Neural crest cell (in vitro differentiated cells): ENCODE results near the gene DMXL2. TPM values are rescaled to one million over a fixed set of nuclear protein-coding genes. Genes with fewer than 3 reads are reported as not detected.
A peak's percentile ranks its signal among the peaks of the same experiment; 100 is the strongest.
"Not testable (repeated sequence)": the region's sequence is repeated elsewhere in the genome, so short reads cannot be mapped to it uniquely, and the experiment has no call there.

Experiments used
- DNase-seq: peaks from one replicate; pipeline ENCODE4 v3.0.0; 2021; ENCODE audit warnings: low read depth, mixed read lengths, low spot score
- H3K27ac Mint-ChIP-seq: one replicate; pipeline ENCODE4 v1.8.0; 2021; ENCODE audit warnings: mild to moderate bottlenecking, mixed read lengths; ENCODE audit not compliant: unreplicated experiment
- H3K27me3 Mint-ChIP-seq: 2 replicates; pipeline ENCODE4 v1.8.0; 2021; ENCODE audit warnings: low read depth, mild to moderate bottlenecking, mixed read lengths
- H3K36me3 Mint-ChIP-seq: 2 replicates; pipeline ENCODE4 v1.8.0; 2021; ENCODE audit warnings: low read depth, mild to moderate bottlenecking, mixed read lengths
- H3K4me1 Mint-ChIP-seq: 2 replicates; pipeline ENCODE4 v1.8.0; 2021; ENCODE audit warnings: mixed read lengths
- H3K4me3 Mint-ChIP-seq: one replicate; pipeline ENCODE4 v1.8.0; 2021; ENCODE audit warnings: mild to moderate bottlenecking, mixed read lengths
- H3K9me3 Mint-ChIP-seq: 2 replicates; pipeline ENCODE4 v1.8.0; 2021; ENCODE audit warnings: mixed read lengths
- CTCF ChIP-seq: fragments of 200-600 bp; sonication (generic); conservative IDR thresholded peaks from 2 replicates; pipeline ENCODE4 v1.5.0; 2021; ENCODE audit warnings: antibody characterized with exemption, mild to moderate bottlenecking
- total RNA-seq: library from RNA; stranded (reverse); gene quantifications from 2 replicates; pipeline ENCODE4 v1.2.1, GENCODE V29; 2021

Gene DMXL2
- total RNA-seq, 1 donor from 2014 or later: 56.4 TPM

DNA sequence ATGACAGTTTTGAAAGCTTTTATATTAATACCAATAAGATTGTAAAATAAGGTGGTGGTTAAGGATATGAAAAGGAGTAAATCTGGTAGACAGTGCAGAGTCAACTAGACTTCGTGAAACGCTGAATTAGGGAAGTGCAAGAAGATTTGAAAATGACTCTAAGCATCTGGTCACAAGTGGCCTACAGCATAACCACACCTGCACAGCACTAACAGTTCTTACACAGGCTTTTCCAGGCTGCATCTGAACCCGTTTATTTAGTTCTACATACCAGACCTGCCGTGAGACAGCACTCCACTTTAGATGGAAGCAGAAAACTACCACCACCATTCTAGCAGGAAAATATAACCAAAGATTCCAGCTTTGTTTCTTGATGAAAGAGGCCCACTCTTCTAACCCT, 1.9 kb downstream of the DMXL2 start:
- H3K4me3 Mint-ChIP-seq: peak overlapping the region; percentile 96

GRCh38 chr15:51620122-51620521, 2.4 kb downstream of the DMXL2 start:
- no peak for DNase-seq
- Mint-ChIP-seq H3K9me3 (no peaks in the 10 kb centered on the region), H3K27me3 (peaks cover 9% of the 10 kb centered on the region), H3K4me3 (peak overlapping the region; percentile 96), H3K27ac (no peak overlapping the region), H3K36me3 (peaks cover under 1% of the 10 kb centered on the region), H3K4me1 (peaks cover 37% of the 10 kb centered on the region)
- no peak for TF ChIP-seq CTCF

More for the DNA sequence above, 1.9 kb downstream of the DMXL2 start:
- Mint-ChIP-seq H3K36me3 (no peaks in the 10 kb centered on the region), H3K27me3 (peaks cover 11% of the 10 kb centered on the region), H3K4me1 (peaks cover 37% of the 10 kb centered on the region), H3K9me3 (no peaks in the 10 kb centered on the region), H3K27ac (peak overlapping the region; percentile 91)
- no peak for TF ChIP-seq CTCF
- no peak for DNase-seq

- Mint-ChIP-seq H3K9me3 (no peaks in the 10 kb centered on the region), H3K4me3 (peak overlapping the region; percentile 76), H3K27me3 (peaks cover 9% of the 10 kb centered on the region), H3K27ac (no peak overlapping the region), H3K4me1 (peaks cover 37% of the 10 kb centered on the region), H3K36me3 (peaks cover 5% of the 10 kb centered on the region)
- TF ChIP-seq CTCF: no peak
- no peak for DNase-seq
Observed at GRCh38 chr15:51619331-51620035, 3.1 kb downstream of the DMXL2 start.

DNA sequence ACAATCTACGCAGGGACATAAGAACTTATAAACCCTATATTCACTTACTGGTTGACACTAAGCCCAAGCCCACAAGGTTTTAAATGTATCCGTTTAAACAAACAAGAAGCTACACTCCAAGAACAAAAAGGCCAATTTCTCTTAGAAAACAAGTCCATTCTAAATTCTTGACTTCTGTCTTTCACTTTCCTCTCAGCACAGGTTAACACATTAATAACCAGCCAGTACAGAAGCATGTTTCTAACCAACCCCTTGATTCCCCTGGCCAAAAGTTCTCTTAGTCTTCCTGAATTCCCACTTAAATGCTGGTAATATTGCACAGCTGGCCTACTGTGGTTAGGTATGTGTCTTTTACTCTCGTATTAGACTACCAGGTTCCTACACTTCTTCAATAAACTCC, 4.7 kb downstream of the DMXL2 start:
- Mint-ChIP-seq H3K4me3 (peak overlapping the region; percentile 7), H3K36me3 (peaks cover 9% of the 10 kb centered on the region), H3K27me3 (no peaks in the 10 kb centered on the region), H3K27ac (no peak overlapping the region), H3K4me1 (peaks cover 30% of the 10 kb centered on the region), H3K9me3 (no peaks in the 10 kb centered on the region)
- no peak for TF ChIP-seq CTCF
- no peak for DNase-seq

GRCh38 chr15:51613951-51614350, 8.6 kb downstream of the DMXL2 start:
- Mint-ChIP-seq H3K4me3 (no peak overlapping the region), H3K36me3 (peaks cover 25% of the 10 kb centered on the region), H3K4me1 (peaks cover under 1% of the 10 kb centered on the region), H3K9me3 (peaks cover 3% of the 10 kb centered on the region), H3K27me3 (no peaks in the 10 kb centered on the region), H3K27ac (no peak overlapping the region)
- TF ChIP-seq CTCF: no peak
- no peak for DNase-seq

DNA sequence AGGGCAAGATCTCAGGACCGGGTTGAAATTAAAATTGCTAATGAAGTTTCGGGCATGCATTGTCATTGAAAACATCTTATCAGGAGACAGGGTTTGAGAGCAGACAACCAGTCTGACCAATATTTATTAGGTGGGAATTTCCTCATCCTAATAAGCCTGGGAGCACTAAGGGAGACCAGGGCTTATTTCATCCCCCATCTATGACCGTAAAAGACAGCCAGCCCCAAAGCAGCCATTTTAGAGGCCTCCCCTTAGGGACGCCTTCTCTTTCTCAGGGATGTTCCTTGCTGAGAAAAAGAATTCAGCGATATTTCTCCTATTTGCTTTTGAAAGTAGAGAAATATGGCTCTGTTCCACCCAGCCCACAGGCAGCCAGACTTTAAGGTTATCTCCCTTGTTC, 9.9 kb downstream of the DMXL2 start:
- not testable (repeated sequence) for DNase-seq, H3K4me3 Mint-ChIP-seq, H3K27ac Mint-ChIP-seq, H3K9me3 Mint-ChIP-seq, H3K4me1 Mint-ChIP-seq, H3K27me3 Mint-ChIP-seq
- peaks cover 25% of the 10 kb centered on the region for H3K36me3 Mint-ChIP-seq

GRCh38 chr15:51603462-51603948, 19.1 kb downstream of the DMXL2 start:
- not testable (repeated sequence) for H3K9me3 Mint-ChIP-seq, H3K4me1 Mint-ChIP-seq, H3K27me3 Mint-ChIP-seq, DNase-seq
- Mint-ChIP-seq H3K36me3 (peaks cover 22% of the 10 kb centered on the region), H3K4me3 (peak overlapping the region; percentile 82), H3K27ac (peak overlapping the region; percentile 76)
